Erythroblast (primary cell): Measurements from ENCODE around the gene DBT.

Experiments
- GATA1 ChIP-seq: IDR thresholded peaks from 2 replicates; pipeline ENCODE4 v1.6.1; 2011; ENCODE audit warnings: low read depth, mild to moderate bottlenecking, control low read depth, low read length, moderate library complexity
- POLR2A ChIP-seq: IDR thresholded peaks from 2 replicates; pipeline ENCODE4 v1.6.1; 2011; ENCODE audit warnings: mild to moderate bottlenecking, low read length

DNA sequence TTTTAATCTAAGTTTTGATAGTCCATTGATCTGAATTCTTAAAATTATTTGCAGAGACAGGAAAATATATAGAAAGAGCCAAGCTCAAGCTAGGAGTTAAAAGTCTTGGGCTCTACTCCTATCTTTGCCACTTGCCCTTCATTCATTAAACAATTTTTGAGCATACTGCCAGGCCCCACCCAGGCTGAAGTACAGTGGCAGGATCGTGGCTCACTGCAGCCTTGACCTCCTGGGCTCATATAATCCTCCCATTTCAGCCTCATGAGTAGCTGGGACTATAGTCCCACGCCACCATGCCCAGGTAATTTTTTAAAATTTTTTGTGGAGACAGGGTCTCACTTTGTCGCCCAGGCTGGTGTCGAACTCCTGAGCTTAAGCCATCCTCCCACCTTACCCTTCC, 108.4 kb downstream of the DBT start:
- no peak for TF ChIP-seq POLR2A
- TF ChIP-seq GATA1, result no peak
